Measurements from ENCODE around the gene NCR1. TPM values are rescaled to one million over a fixed set of nuclear protein-coding genes. Genes with fewer than 3 reads are reported as not detected.

Gene NCR1
- total and polyA plus RNA-seq, 2 of the 8 experiments (the other 6 are each of a cell fraction or from before 2014, with no cell fraction given): 1.5 to 5.1 TPM

DNA sequence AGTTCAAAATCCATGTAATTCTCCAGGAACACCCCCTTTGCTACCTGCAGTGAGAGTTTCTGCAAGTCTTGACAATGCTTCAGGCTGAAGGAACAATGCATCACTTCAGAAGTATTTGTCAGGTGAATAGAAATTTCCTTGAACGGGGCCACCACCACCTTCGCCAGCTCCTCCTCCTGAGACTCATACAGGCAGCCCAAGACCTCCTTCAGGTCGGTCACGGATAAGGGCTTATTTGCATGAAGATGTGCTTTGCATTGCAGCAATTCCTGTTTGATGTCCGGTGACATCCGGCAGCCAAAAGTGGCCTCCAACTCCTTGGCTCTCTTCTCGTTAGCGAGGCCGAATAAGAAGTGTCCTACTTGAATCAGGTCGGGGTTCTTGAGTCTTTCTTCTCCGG is 33.0 kb downstream of the NCR1 start:
- no peaks in the 10 kb centered on the region for H3K9me3 ChIP-seq (ENCODE audit: insufficient read depth in 2 of 2, low read depth in 1 of 2, low read length in 1 of 2)
- no peak for TF ChIP-seq TAF7 (optimal IDR thresholded peaks at IDR 0.05; ENCODE audit: borderline replicate concordance, low read depth, low read length)
- no peak for TF ChIP-seq FOSL1 (IDR thresholded peaks at IDR 0.05; ENCODE audit: insufficient read depth, low read depth, low read length)
- TF ChIP-seq, protein P1, sequence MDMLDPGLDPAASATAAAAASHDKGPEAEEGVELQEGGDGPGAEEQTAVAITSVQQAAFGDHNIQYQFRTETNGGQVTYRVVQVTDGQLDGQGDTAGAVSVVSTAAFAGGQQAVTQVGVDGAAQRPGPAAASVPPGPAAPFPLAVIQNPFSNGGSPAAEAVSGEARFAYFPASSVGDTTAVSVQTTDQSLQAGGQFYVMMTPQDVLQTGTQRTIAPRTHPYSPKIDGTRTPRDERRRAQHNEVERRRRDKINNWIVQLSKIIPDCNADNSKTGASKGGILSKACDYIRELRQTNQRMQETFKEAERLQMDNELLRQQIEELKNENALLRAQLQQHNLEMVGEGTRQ (IDR thresholded peaks at IDR 0.05; ENCODE audit: low read length): no peak
- TF ChIP-seq EP300 (IDR thresholded peaks at IDR 0.05; ENCODE audit: borderline replicate concordance in 1 of 2, low read depth in 2 of 2, low read length in 2 of 2): no peak
- TF ChIP-seq RBBP5 (IDR thresholded peaks at IDR 0.05; ENCODE audit: borderline replicate concordance, low read depth, low read length): no peak
- TF ChIP-seq RFX5 (IDR thresholded peaks at IDR 0.05; ENCODE audit: borderline replicate concordance, low read depth, low read length): no peak
- no peak for TF ChIP-seq BCL11A (IDR thresholded peaks at IDR 0.05; ENCODE audit: low read depth in 2 of 2, low read length in 2 of 2)
- no peak for TF ChIP-seq CTBP2 (IDR thresholded peaks at IDR 0.05; ENCODE audit: borderline replicate concordance, insufficient read depth, insufficient read length, low read length)
- no peak for TF ChIP-seq CEBPB (IDR thresholded peaks at IDR 0.05; ENCODE audit: low read depth, low read length)
- no peak for TF ChIP-seq ASH2L (IDR thresholded peaks at IDR 0.05; ENCODE audit: low read length)
- TF ChIP-seq RAD21 (IDR thresholded peaks at IDR 0.05 in 1 of 2, conservative IDR thresholded peaks at IDR 0.05 in 1 of 2; ENCODE audit: low read depth in 2 of 2, low read length in 2 of 2): no peak
- no peak for TF ChIP-seq TAF1 (IDR thresholded peaks at IDR 0.05; ENCODE audit: low read depth, low read length)
- no peak for TF ChIP-seq GABPA (IDR thresholded peaks at IDR 0.05; ENCODE audit: borderline replicate concordance, insufficient read depth, low read length)

More for the DNA sequence above, 33.0 kb downstream of the NCR1 start:
- H2BK12ac ChIP-seq (ENCODE audit: low read depth, low read length): no peak overlapping the region
- no peaks in the 10 kb centered on the region for H3K4me1 ChIP-seq (replicated peaks in 1 of 4; ENCODE audit: control insufficient read depth in 3 of 4, insufficient read depth in 4 of 4, low read length in 3 of 4)
- H4K91ac ChIP-seq (replicated peaks; ENCODE audit: insufficient read length, low read length): no peak overlapping the region
- ChIA-PET CTCF (ENCODE audit: partially characterized antibody) (interaction anchor here (1.6 kb wide), 1 partner anchor 10 kb away, joined by 3 read pairs; no protein-coding TSS in a partner anchor), POLR2A (ENCODE audit: partially characterized antibody) (no interaction called here)
- H4K20me1 ChIP-seq (replicated peaks in 1 of 2; ENCODE audit: control insufficient read depth in 1 of 2, insufficient read depth in 2 of 2, low read length in 2 of 2): no peaks in the 10 kb centered on the region
- H3K23me2 ChIP-seq (ENCODE audit: low read depth, low read length): no peaks in the 10 kb centered on the region
- 95% methylated on average over 11 of the region's 11 CpGs; no CpG with 5 or more reads in 1 of the 2 experiments for WGBS, 2 experiments (ENCODE audit: extremely low coverage in 1 of 2, insufficient coverage in 1 of 2, insufficient read length in 1 of 2, insufficient replicate concordance in 2 of 2, low coverage in 1 of 2, low lambda C conversion rate in 2 of 2, missing lambda C conversion rate in 1 of 2)
- FAIRE-seq (no peak), DNase-seq (ENCODE audit: low read depth in 1 of 2, low spot score in 2 of 2) (no peak)
- no peak overlapping the region for H2BK15ac ChIP-seq (ENCODE audit: low read length)
- no peak overlapping the region for H3K18ac ChIP-seq (ENCODE audit: extremely low read depth, low read length)
- H4K5ac ChIP-seq (ENCODE audit: insufficient read length, low read depth, low read length): no peak overlapping the region
- H3K36me3 ChIP-seq (ENCODE audit: control insufficient read depth in 2 of 4, insufficient read depth in 4 of 4, low read length in 3 of 4): no peaks in the 10 kb centered on the region
- H3K27me3 ChIP-seq (replicated peaks in 1 of 4; ENCODE audit: control insufficient read depth in 3 of 4, extremely low read depth in 1 of 4, insufficient read depth in 3 of 4, low read length in 3 of 4): no peaks in the 10 kb centered on the region
- no peak overlapping the region for H2BK5ac ChIP-seq (ENCODE audit: low read depth, low read length)
- no peak overlapping the region for H3K56ac ChIP-seq (replicated peaks; ENCODE audit: insufficient read length, low read depth, low read length)
- no peak overlapping the region for H3K4me3 ChIP-seq (ENCODE audit: extremely low read depth in 1 of 4, insufficient read depth in 2 of 4, low read depth in 3 of 4, low read length in 4 of 4)
- no peak overlapping the region for H3K27ac ChIP-seq (ENCODE audit: low read depth, low read length)
- H3K79me1 ChIP-seq (ENCODE audit: low read depth, low read length): no peaks in the 10 kb centered on the region
- H3K23ac ChIP-seq (ENCODE audit: insufficient read length): no peak overlapping the region
- H3K9ac ChIP-seq (replicated peaks in 1 of 4; ENCODE audit: extremely low read depth in 1 of 4, low read depth in 3 of 4, low read length in 3 of 4): no peak overlapping the region
- no peak overlapping the region for H2BK120ac ChIP-seq (replicated peaks; ENCODE audit: low read depth, low read length)
- H4K8ac ChIP-seq (ENCODE audit: extremely low read depth, insufficient read depth, low read length): no peak overlapping the region
- no peak overlapping the region for H2BK20ac ChIP-seq (ENCODE audit: low read length)
- no peak overlapping the region for H2AFZ ChIP-seq (ENCODE audit: low read length)
- H2AK5ac ChIP-seq (ENCODE audit: low read depth, low read length): no peak overlapping the region
- H3K4me2 ChIP-seq (ENCODE audit: insufficient read depth in 1 of 2, low read depth in 2 of 2, low read length in 2 of 2): no peak overlapping the region
- no peak overlapping the region for H3K4ac ChIP-seq (replicated peaks; ENCODE audit: insufficient read length, low read depth, low read length)
- H3K14ac ChIP-seq (ENCODE audit: insufficient read length): no peak overlapping the region
- H3K79me2 ChIP-seq (ENCODE audit: control insufficient read depth in 1 of 2, insufficient read depth in 2 of 2, low read length in 2 of 2): no peaks in the 10 kb centered on the region

Measured in H1 (cell line).